A549 (cell line): Measurements from ENCODE around the gene NRG3. TPM values are rescaled to one million over a fixed set of nuclear protein-coding genes. Genes with fewer than 3 reads are reported as not detected.
A peak's percentile ranks its signal among the peaks of the same experiment; 100 is the strongest.

Experiments used
- ATAC-seq, 2 experiments: fragments of 200-7000 bp in 1 of 2; fragments of >200 bp in 1 of 2; cut with Nextera tagmentation in 1 of 2; cut with Tn5 transposase in 1 of 2; 3 replicates each; pipeline versions ENCODE4 v1.8.0 to v1.9.1; 2018 to 2020; ENCODE audit warnings: mild to moderate bottlenecking in 1 of 2, moderate library complexity in 1 of 2
- CTCF ChIA-PET: fragments of 300-600 bp; sonication (Branson Sonifier 250); formaldehyde crosslinking; extraction: SDS; loops from one replicate; lab custom pipeline; 2021; ENCODE audit warnings: antibody characterized with exemption, inconsistent platforms; lab: Yijun Ruan, JAX
- POLR2A ChIA-PET: fragments of 350-600 bp; formaldehyde crosslinking; extraction: SDS; loops from one replicate; lab custom pipeline; 2021; ENCODE audit warnings: antibody characterized with exemption, inconsistent platforms; lab: Yijun Ruan, JAX
- DNase-seq, 2 experiments: peaks; one replicate each; pipeline versions ENCODE4 v3.0.0 to v3.0.0-alpha.2; 2011 to 2016; ENCODE audit warnings: low read depth in 1 of 2, low spot score in 1 of 2
- FAIRE-seq: peaks from 2 replicates; lab custom pipeline; 2011; peaks lifted over from hg19 to GRCh38; lab: Jason Lieb, UNC
- H3K27ac ChIP-seq, 2 experiments: fragments of >200 bp; sonication (Bioruptor Twin); formaldehyde crosslinking; 3 replicates each; pipeline ENCODE4 v1.5.1; 2016 to 2017
- H3K4me1 ChIP-seq: fragments of >200 bp; sonication (Bioruptor Twin); formaldehyde crosslinking; 3 replicates; pipeline ENCODE4 v1.6.1; 2016
- H3K4me2 ChIP-seq: fragments of >200 bp; sonication (Bioruptor Twin); formaldehyde crosslinking; 3 replicates; pipeline ENCODE4 v1.6.1; 2016
- H3K4me3 ChIP-seq: fragments of >200 bp; sonication (Bioruptor Twin); formaldehyde crosslinking; 3 replicates; pipeline ENCODE4 v1.5.1; 2016
- H3K9me3 ChIP-seq: fragments of >200 bp; sonication (Bioruptor Twin); formaldehyde crosslinking; 3 replicates; pipeline ENCODE4 v1.6.1; 2016
- BHLHE40 ChIP-seq: IDR thresholded peaks from 2 replicates; pipeline ENCODE4 v1.6.1; 2012; ENCODE audit warnings: low read depth, low read length, inconsistent platforms
- CBX2 ChIP-seq: fragments of 200-600 bp; sonication (generic); IDR thresholded peaks from 2 replicates; pipeline ENCODE4 v1.6.1; 2016; ENCODE audit warnings: low read depth, mild to moderate bottlenecking, borderline replicate concordance
- CEBPB ChIP-seq, 2 experiments: fragments of >200 bp in 1 of 2; sonication (Bioruptor Twin) in 1 of 2; formaldehyde crosslinking in 1 of 2; IDR thresholded peaks; 2 replicates each; pipeline ENCODE4 v1.6.1; 2012 to 2016
- CHD4 ChIP-seq: fragments of 200-600 bp; sonication (generic); IDR thresholded peaks from 2 replicates; pipeline ENCODE4 v1.6.1; 2016; ENCODE audit warnings: antibody characterized with exemption, mild to moderate bottlenecking, borderline replicate concordance
- E2F6 ChIP-seq: IDR thresholded peaks from 2 replicates; pipeline ENCODE4 v1.6.1; 2012; ENCODE audit warnings: low read depth, borderline replicate concordance
- EHMT2 ChIP-seq: fragments of 200-600 bp; sonication (generic); IDR thresholded peaks from 2 replicates; pipeline ENCODE4 v1.6.1; 2016; ENCODE audit warnings: antibody characterized with exemption, low read depth, mild to moderate bottlenecking, moderate library complexity
- ESRRA ChIP-seq: fragments of 150-350 bp; IDR thresholded peaks from 2 replicates; pipeline ENCODE4 v1.6.1; 2014; ENCODE audit warnings: mild to moderate bottlenecking, low read length, borderline replicate concordance
- FOXS1 ChIP-seq: fragments of 250-450 bp; sonication (Bioruptor Pico); IDR thresholded peaks from 2 replicates; pipeline ENCODE4 v1.5.0; 2020; ENCODE audit warnings: mild to moderate bottlenecking, moderate library complexity
- HMGXB4 ChIP-seq: fragments of 250-450 bp; sonication (Bioruptor Pico); IDR thresholded peaks from 2 replicates; pipeline ENCODE4 v1.5.0; 2021; ENCODE audit warnings: mild to moderate bottlenecking, moderate library complexity, borderline replicate concordance
- HOXB13 ChIP-seq: fragments of 250-450 bp; sonication (Bioruptor Pico); IDR thresholded peaks from 2 replicates; pipeline ENCODE4 v1.5.0; 2020; ENCODE audit warnings: low read depth, mild to moderate bottlenecking, moderate library complexity
- JUN ChIP-seq, 2 experiments: fragments of >200 bp; sonication (Bioruptor Twin); formaldehyde crosslinking; IDR thresholded peaks; 2 replicates in 1 of 2; 3 replicates in 1 of 2; pipeline ENCODE4 v1.6.1; 2016 to 2017
- KDM1A ChIP-seq: fragments of 200-600 bp; sonication (generic); IDR thresholded peaks from 2 replicates; pipeline ENCODE4 v1.6.1; 2016; ENCODE audit warnings: low read depth, mild to moderate bottlenecking
- MAFK ChIP-seq: fragments of 450-650 bp; IDR thresholded peaks from 2 replicates; pipeline ENCODE4 v1.6.1; 2014; ENCODE audit not compliant: partially characterized antibody
- MAX ChIP-seq: IDR thresholded peaks from 2 replicates; pipeline ENCODE4 v1.6.1; 2012
- NR3C1 ChIP-seq: fragments of >200 bp; sonication (Bioruptor Twin); formaldehyde crosslinking; IDR thresholded peaks from 3 replicates; pipeline ENCODE4 v1.6.1; 2017
- PHF8 ChIP-seq: fragments of 200-600 bp; sonication (generic); IDR thresholded peaks from 2 replicates; pipeline ENCODE4 v1.6.1; 2016; ENCODE audit warnings: low read depth, mild to moderate bottlenecking, antibody characterized with exemption, moderate library complexity, borderline replicate concordance
- RFX5 ChIP-seq: fragments of 450-650 bp; IDR thresholded peaks from 2 replicates; pipeline ENCODE4 v1.7.1; 2014; ENCODE audit warnings: antibody characterized with exemption, mild to moderate bottlenecking, moderate library complexity
- TFCP2L1 ChIP-seq: fragments of 250-450 bp; sonication (Bioruptor Pico); IDR thresholded peaks from 2 replicates; pipeline ENCODE4 v1.5.0; 2021; ENCODE audit warnings: mild to moderate bottlenecking
- USF2 ChIP-seq: fragments of 450-650 bp; IDR thresholded peaks from 2 replicates; pipeline ENCODE4 v1.6.1; 2014; ENCODE audit warnings: antibody characterized with exemption
- ZSCAN20 ChIP-seq: fragments of 250-450 bp; sonication (Bioruptor Pico); IDR thresholded peaks from 2 replicates; pipeline ENCODE4 v1.8.0; 2022; ENCODE audit warnings: mild to moderate bottlenecking, moderate library complexity
- WGBS: methylation state at CpG from one replicate; pipeline ENCODE4 v1.1.6; 2017; ENCODE audit errors: missing lambda C conversion rate; 5-methylcytosine and 5-hydroxymethylcytosine counted together
- polyA plus RNA-seq, 4 experiments: library from polyadenylated mRNA; depleted of rRNA in 3 of 4; stranded (reverse); fragments of >200 nt; fragmentation: RNase III in 1 of 4; extraction: RNeasy Plus Mini Kit Qiagen cat#74134 plus additional on column Dnase treatment in 1 of 4; gene quantifications; 2 replicates in 3 of 4; 3 replicates in 1 of 4; pipeline ENCODE4 v1.2.3, GENCODE V29; 2011 to 2017

Gene NRG3
- polyA plus RNA-seq, 2 of the 4 experiments (the other 2 are of a cell fraction), result not detected

GRCh38 chr10:81866753-81867152 is 8.2 kb upstream of the NRG3 start:
- CTCF ChIA-PET, result no interaction called here
- Histone ChIP-seq H3K4me1 (no peaks in the 10 kb centered on the region), H3K9me3 (no peaks in the 10 kb centered on the region), H3K27ac (no peak overlapping the region)
- POLR2A ChIA-PET, result no interaction called here
- DNase-seq (no peak), FAIRE-seq (no peak), ATAC-seq (no peak)
- TF ChIP-seq NR3C1 (no peak), HMGXB4 (no peak), ZSCAN20 (CRISPR knock-in tag) (no peak), CEBPB (IDR thresholded peaks at IDR 0.05) (no peak), USF2 (no peak), BHLHE40 (no peak), ESRRA (no peak), CBX2 (no peak), HOXB13 (CRISPR knock-in tag) (no peak), MAFK (no peak), E2F6 (no peak), MAX (no peak), KDM1A (no peak)
- TF ChIP-seq, all 56 proteins: peak for 0
- Histone ChIP-seq H3K4me2 (no peak overlapping the region), H3K4me3 (no peak overlapping the region)

- DNase-seq, result no peak
- no peak for FAIRE-seq
- Histone ChIP-seq H3K4me3 (no peak overlapping the region), H3K9me3 (no peaks in the 10 kb centered on the region), H3K4me1 (no peaks in the 10 kb centered on the region), H3K27ac (no peak overlapping the region), H3K4me2 (no peak overlapping the region)
- ATAC-seq, result no peak
- ChIA-PET POLR2A (no interaction called here), CTCF (no interaction called here)
- TF ChIP-seq MAFK (peak; percentile 30), BHLHE40 (no peak)
- WGBS, result 25% methylated on average over 4 of the region's 4 CpGs
These were observed 4.5 kb upstream of the NRG3 start for GRCh38 chr10:81870472-81870871.

- no peaks in the 10 kb centered on the region for H3K9me3 ChIP-seq
- TF ChIP-seq EHMT2, result no peak
- no peak for TF ChIP-seq HOXB13 (CRISPR knock-in tag)
- TF ChIP-seq BHLHE40, result no peak
- no peak for TF ChIP-seq MAX
- TF ChIP-seq CHD4, result no peak
- no peak for TF ChIP-seq JUN (IDR thresholded peaks at IDR 0.05)
- no peak for TF ChIP-seq TFCP2L1
- TF ChIP-seq RFX5, result no peak
- TF ChIP-seq USF2, result no peak
- TF ChIP-seq FOXS1 (CRISPR knock-in tag), result no peak
- no peak for TF ChIP-seq PHF8
- TF ChIP-seq, all 56 proteins: peak for 0
- ATAC-seq (no peak), DNase-seq (no peak), FAIRE-seq (no peak)
- H3K4me3 ChIP-seq, result no peak overlapping the region
- H3K4me2 ChIP-seq, result no peak overlapping the region
- POLR2A ChIA-PET, result no interaction called here
- 0% methylated on average over 2 of the region's 2 CpGs for WGBS
- no peak overlapping the region for H3K27ac ChIP-seq
- no peaks in the 10 kb centered on the region for H3K4me1 ChIP-seq
- CTCF ChIA-PET, result no interaction called here
These were observed 3.4 kb upstream of the NRG3 start for GRCh38 chr10:81871558-81871957.
